Activated CD4-positive, alpha-beta memory T cell treated with anti-CD3 and anti-CD28 coated beads for 36 hours (primary cell): ENCODE data around the gene RNF213. TPM values are rescaled to one million over a fixed set of nuclear protein-coding genes. Genes with fewer than 3 reads are reported as not detected.

Source experiments
- CTCF ChIA-PET: fragments of 350-600 bp; sonication (Branson Sonifier 250); formaldehyde crosslinking; loops from one replicate; lab custom pipeline; 2021; ENCODE audit warnings: antibody characterized with exemption, inconsistent platforms; lab: Charles Lee
- POLR2A ChIA-PET: fragments of 350-600 bp; sonication (Branson Sonifier 250); formaldehyde crosslinking; loops from one replicate; lab custom pipeline; 2021; ENCODE audit warnings: antibody characterized with exemption; lab: Charles Lee
- DNase-seq: peaks from one replicate; pipeline ENCODE4 v3.0.0-alpha.2; 2020
- H3K27ac Mint-ChIP-seq: one replicate; pipeline ENCODE4 v1.8.0; 2021; ENCODE audit warnings: mixed read lengths
- H3K27me3 Mint-ChIP-seq: one replicate; pipeline ENCODE4 v1.8.0; 2021; ENCODE audit warnings: mixed read lengths
- H3K36me3 Mint-ChIP-seq: one replicate; pipeline ENCODE4 v1.8.0; 2021; ENCODE audit warnings: mixed read lengths
- H3K4me1 Mint-ChIP-seq: one replicate; pipeline ENCODE4 v1.8.0; 2021; ENCODE audit warnings: low read depth, mixed read lengths
- H3K4me3 Mint-ChIP-seq: one replicate; pipeline ENCODE4 v1.8.0; 2021; ENCODE audit warnings: mild to moderate bottlenecking, mixed read lengths
- H3K9me3 Mint-ChIP-seq: one replicate; pipeline ENCODE4 v1.8.0; 2021; ENCODE audit warnings: mixed read lengths
- intact Hi-C: fragments of 100-400 bp; cut with micrococcal nuclease; formaldehyde crosslinking; loops from one replicate; pipeline ENCODE4 v1.15.1; 2023
- total RNA-seq, 2 experiments: library from RNA; stranded (reverse); gene quantifications; one replicate each; pipeline ENCODE4 v1.2.3, GENCODE V29; 2021

The RNF213 gene
- total RNA-seq, 2 experiments from 2014 or later = 421 to 440 TPM

- Mint-ChIP-seq H3K27me3 (no peaks in the 10 kb centered on the region), H3K36me3 (no peaks in the 10 kb centered on the region), H3K4me3 (no peak overlapping the region), H3K9me3 (no peaks in the 10 kb centered on the region), H3K4me1 (peaks cover under 1% of the 10 kb centered on the region), H3K27ac (no peak overlapping the region)
- ChIA-PET CTCF (no interaction called here), POLR2A (no interaction called here)
- intact Hi-C loops = no loop called here
- DNase-seq = no peak
Observed at GRCh38 chr17:80431246-80432195, 170.9 kb downstream of the RNF213 start.

GRCh38 chr17:80432350-80432955, 171.8 kb downstream of the RNF213 start:
- Mint-ChIP-seq H3K4me1 (no peaks in the 10 kb centered on the region), H3K4me3 (no peak overlapping the region), H3K27me3 (no peaks in the 10 kb centered on the region), H3K36me3 (no peaks in the 10 kb centered on the region), H3K9me3 (no peaks in the 10 kb centered on the region), H3K27ac (no peak overlapping the region)
- POLR2A ChIA-PET = no interaction called here
- CTCF ChIA-PET = interaction anchor here (1.0 kb wide), 1 partner anchor 494 kb away, joined by 3 read pairs; no protein-coding TSS in a partner anchor
- intact Hi-C loops = no loop called here
- no peak for DNase-seq

GRCh38 chr17:80432961-80433550, 172.4 kb downstream of the RNF213 start:
- Mint-ChIP-seq H3K27ac (no peak overlapping the region), H3K36me3 (no peaks in the 10 kb centered on the region), H3K4me3 (no peak overlapping the region), H3K27me3 (no peaks in the 10 kb centered on the region), H3K4me1 (no peaks in the 10 kb centered on the region), H3K9me3 (no peaks in the 10 kb centered on the region)
- POLR2A ChIA-PET = no interaction called here
- no peak for DNase-seq
- CTCF ChIA-PET = interaction anchor here (1.0 kb wide), 1 partner anchor 493 kb away, joined by 3 read pairs; no protein-coding TSS in a partner anchor
- intact Hi-C loops = no loop called here

DNA sequence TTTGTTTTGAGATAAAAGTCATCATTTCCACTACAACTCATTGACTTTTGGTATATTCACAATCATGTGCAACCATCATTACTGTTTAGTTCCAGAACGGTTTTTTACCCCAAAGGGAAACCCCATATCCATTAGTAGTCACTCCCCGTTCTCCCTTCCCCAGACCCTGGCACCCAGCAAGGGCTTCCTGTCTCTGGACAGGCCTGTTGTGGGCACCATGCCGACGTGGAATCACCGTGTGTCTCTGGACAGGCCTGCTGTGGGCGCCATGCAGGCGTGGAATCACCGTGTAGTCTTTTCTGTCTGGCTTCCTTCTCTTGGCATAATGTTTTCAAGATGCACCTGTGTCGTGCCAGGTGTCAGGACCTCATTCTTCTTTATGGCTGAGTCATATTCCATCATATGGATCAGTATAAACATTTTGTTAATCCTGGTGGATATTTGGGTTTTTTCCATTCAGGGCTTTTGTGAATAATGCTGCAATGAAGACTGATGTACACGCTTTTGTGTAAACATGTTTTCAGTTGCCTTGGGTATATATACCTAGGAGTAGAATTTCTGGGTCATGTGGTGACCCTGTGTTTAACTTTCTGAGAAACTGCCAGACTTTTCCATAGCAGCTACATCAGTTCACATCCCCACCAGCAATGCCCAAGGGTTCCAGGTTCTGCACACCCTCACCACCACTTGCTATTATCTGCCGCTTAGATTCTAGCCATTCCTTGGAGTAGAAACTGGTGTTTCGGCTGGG, 173.4 kb downstream of the RNF213 start:
- intact Hi-C loops = no loop called here
- CTCF ChIA-PET = no interaction called here
- H3K27me3 Mint-ChIP-seq = no peaks in the 10 kb centered on the region
- no peak overlapping the region for H3K27ac Mint-ChIP-seq
- H3K4me1 Mint-ChIP-seq = no peaks in the 10 kb centered on the region
- no peak overlapping the region for H3K4me3 Mint-ChIP-seq
- POLR2A ChIA-PET = no interaction called here
- no peaks in the 10 kb centered on the region for H3K9me3 Mint-ChIP-seq
- no peak for DNase-seq
- H3K36me3 Mint-ChIP-seq = no peaks in the 10 kb centered on the region

GRCh38 chr17:80437532-80437931, 176.9 kb downstream of the RNF213 start:
- H3K27me3 Mint-ChIP-seq = peaks cover 3% of the 10 kb centered on the region
- H3K4me1 Mint-ChIP-seq = no peaks in the 10 kb centered on the region
- no peak overlapping the region for H3K27ac Mint-ChIP-seq
- no peak overlapping the region for H3K4me3 Mint-ChIP-seq
- DNase-seq = no peak
- intact Hi-C loops = no loop called here
- H3K36me3 Mint-ChIP-seq = no peaks in the 10 kb centered on the region
- ChIA-PET CTCF (interaction anchor here (1.3 kb wide), 1 partner anchor 10 kb away, joined by 4 read pairs; no protein-coding TSS in a partner anchor), POLR2A (no interaction called here)
- no peaks in the 10 kb centered on the region for H3K9me3 Mint-ChIP-seq

DNA sequence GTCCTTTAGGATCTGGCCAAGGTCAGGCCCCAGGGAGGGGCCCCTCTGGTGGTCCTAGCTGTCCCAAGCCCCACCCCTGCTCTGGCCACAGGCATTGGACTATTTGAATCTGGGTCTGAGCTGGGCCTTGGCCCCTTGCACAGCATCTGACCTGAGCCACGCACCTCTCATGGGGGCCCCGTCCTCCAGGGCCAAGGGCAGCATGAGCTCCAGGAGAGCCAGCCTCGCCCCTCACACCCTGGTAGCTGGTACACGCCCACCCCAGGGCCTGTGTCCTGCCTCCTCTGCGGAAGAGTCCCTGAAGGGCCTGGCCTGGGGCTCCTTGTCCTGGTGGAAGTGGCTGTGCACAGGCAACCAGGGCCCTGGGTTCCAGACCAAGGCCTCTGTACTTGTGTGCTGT, 178.2 kb downstream of the RNF213 start:
- no peaks in the 10 kb centered on the region for H3K9me3 Mint-ChIP-seq
- no peak for DNase-seq
- no peaks in the 10 kb centered on the region for H3K36me3 Mint-ChIP-seq
- peaks cover 6% of the 10 kb centered on the region for H3K27me3 Mint-ChIP-seq
- ChIA-PET POLR2A (no interaction called here), CTCF (no interaction called here)
- H3K4me3 Mint-ChIP-seq = no peak overlapping the region
- intact Hi-C loops = no loop called here
- no peaks in the 10 kb centered on the region for H3K4me1 Mint-ChIP-seq
- H3K27ac Mint-ChIP-seq = no peak overlapping the region

GRCh38 chr17:80439499-80439898, 178.8 kb downstream of the RNF213 start:
- peaks cover 6% of the 10 kb centered on the region for H3K27me3 Mint-ChIP-seq
- H3K4me3 Mint-ChIP-seq = no peak overlapping the region
- DNase-seq = no peak
- ChIA-PET CTCF (no interaction called here), POLR2A (no interaction called here)
- no peaks in the 10 kb centered on the region for H3K9me3 Mint-ChIP-seq
- H3K27ac Mint-ChIP-seq = no peak overlapping the region
- no peaks in the 10 kb centered on the region for H3K4me1 Mint-ChIP-seq
- no peaks in the 10 kb centered on the region for H3K36me3 Mint-ChIP-seq
- intact Hi-C loops = no loop called here

- H3K9me3 Mint-ChIP-seq = no peaks in the 10 kb centered on the region
- ChIA-PET POLR2A (no interaction called here), CTCF (interaction anchor here (0.9 kb wide), 1 partner anchor 14 kb away, joined by 3 read pairs; no protein-coding TSS in a partner anchor)
- H3K27me3 Mint-ChIP-seq = peaks cover 6% of the 10 kb centered on the region
- no peaks in the 10 kb centered on the region for H3K36me3 Mint-ChIP-seq
- H3K4me3 Mint-ChIP-seq = no peak overlapping the region
- H3K27ac Mint-ChIP-seq = no peak overlapping the region
- DNase-seq = peak; percentile 62
- intact Hi-C loops = no loop called here
- no peaks in the 10 kb centered on the region for H3K4me1 Mint-ChIP-seq
Observed at GRCh38 chr17:80441133-80441578, 180.5 kb downstream of the RNF213 start.

DNA sequence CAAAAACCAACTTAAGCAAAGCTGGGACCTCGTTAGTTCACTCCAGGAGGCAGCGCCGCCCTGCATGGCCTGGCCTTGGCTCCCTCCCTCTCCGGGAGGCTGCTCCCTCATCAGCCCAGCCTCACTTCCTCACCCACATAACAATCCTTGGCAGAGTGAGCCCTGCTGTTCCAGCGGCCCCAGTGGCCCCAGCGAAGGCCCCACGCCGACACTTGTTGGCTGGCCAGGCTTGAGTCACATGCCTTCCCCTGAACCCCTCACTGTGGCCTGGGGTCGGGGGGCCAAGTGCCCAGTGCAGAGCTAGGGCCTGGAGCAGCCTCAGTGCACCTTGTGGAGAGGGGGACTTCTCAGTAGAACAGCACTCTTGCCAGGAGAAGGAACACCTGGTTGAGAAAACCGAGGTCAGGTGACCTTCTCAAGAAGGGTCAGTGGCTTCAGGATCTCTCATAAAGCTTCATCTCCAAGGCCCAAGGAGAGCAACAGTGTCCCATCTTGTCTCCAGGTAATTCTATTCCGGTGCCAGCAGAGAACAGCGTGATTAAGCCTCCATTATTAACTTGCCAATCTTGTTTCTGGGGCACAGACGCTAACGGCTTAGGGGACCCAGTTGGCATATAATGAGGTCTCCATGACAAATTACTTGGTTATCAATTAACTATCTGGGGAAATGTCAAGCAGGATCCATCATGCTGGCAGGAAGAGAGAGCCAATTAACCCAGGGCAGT, 181.1 kb downstream of the RNF213 start:
- Mint-ChIP-seq H3K9me3 (no peaks in the 10 kb centered on the region), H3K27ac (no peak overlapping the region), H3K27me3 (peaks cover 6% of the 10 kb centered on the region), H3K36me3 (no peaks in the 10 kb centered on the region), H3K4me1 (no peaks in the 10 kb centered on the region), H3K4me3 (no peak overlapping the region)
- DNase-seq = no peak
- intact Hi-C loops = no loop called here
- ChIA-PET CTCF (interaction anchor here (0.9 kb wide), 1 partner anchor 14 kb away, joined by 3 read pairs; no protein-coding TSS in a partner anchor), POLR2A (no interaction called here)

DNA sequence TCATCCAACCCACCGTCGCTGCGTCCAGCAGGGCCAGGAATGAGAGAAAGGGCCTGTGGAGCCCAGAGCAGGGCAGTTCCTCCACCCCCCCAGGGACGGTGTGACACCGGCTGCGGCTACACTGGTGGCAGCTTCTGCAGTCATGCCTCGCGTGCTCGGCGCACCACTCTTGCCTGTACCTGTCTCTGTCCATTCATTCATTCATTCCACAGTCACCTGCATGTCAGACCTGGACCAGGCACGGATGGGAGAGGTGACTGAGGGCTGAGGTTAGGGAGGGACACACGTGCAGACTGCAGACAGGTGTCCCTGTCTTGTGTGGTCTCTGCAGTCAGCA, 181.6 kb downstream of the RNF213 start:
- CTCF ChIA-PET = interaction anchor here (1.0 kb wide), 1 partner anchor 133 kb away, joined by 3 read pairs; no protein-coding TSS in a partner anchor

DNA sequence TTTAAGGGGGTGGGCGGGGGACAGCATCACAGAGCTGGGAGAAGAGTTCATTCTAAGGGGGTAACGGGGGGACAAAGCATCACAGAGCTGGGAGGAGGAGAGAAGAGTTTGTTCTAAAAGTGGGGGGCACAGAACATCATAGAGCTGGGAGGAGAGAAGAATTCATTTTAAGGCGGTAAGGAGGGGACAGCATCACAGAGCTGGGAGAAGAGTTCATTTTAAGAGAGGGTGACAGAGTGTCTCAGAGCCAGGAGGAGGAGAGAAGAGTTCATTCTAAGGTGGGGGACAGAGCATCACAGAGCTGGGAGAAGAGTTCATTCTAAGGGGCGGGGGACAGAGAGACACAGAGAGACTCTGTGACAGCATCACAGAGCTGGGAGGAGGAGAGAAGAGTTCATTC, 182.1 kb downstream of the RNF213 start:
- no peaks in the 10 kb centered on the region for H3K4me1 Mint-ChIP-seq
- DNase-seq = no peak
- intact Hi-C loops = no loop called here
- CTCF ChIA-PET = interaction anchor here (1.0 kb wide), 1 partner anchor 133 kb away, joined by 3 read pairs; no protein-coding TSS in a partner anchor
- H3K27me3 Mint-ChIP-seq = peaks cover 6% of the 10 kb centered on the region
- H3K4me3 Mint-ChIP-seq = no peak overlapping the region
- H3K36me3 Mint-ChIP-seq = no peaks in the 10 kb centered on the region
- POLR2A ChIA-PET = no interaction called here
- no peaks in the 10 kb centered on the region for H3K9me3 Mint-ChIP-seq
- H3K27ac Mint-ChIP-seq = no peak overlapping the region

More for the DNA sequence above, 181.6 kb downstream of the RNF213 start:
- Mint-ChIP-seq H3K27me3 (peaks cover 6% of the 10 kb centered on the region), H3K4me1 (no peaks in the 10 kb centered on the region), H3K4me3 (no peak overlapping the region), H3K9me3 (no peaks in the 10 kb centered on the region), H3K27ac (no peak overlapping the region), H3K36me3 (no peaks in the 10 kb centered on the region)
- intact Hi-C loops = no loop called here
- no peak for DNase-seq
- POLR2A ChIA-PET = no interaction called here
